Glomerular visceral epithelial cell (primary cell): ENCODE measurements around the gene RAI1.
"Not testable (repeated sequence)": the region's sequence is repeated elsewhere in the genome, so short reads cannot be mapped to it uniquely, and the experiment has no call there.

Experiments
- DNase-seq: peaks from one replicate; pipeline ENCODE4 v3.0.0-alpha.2; 2016; ENCODE audit errors: extremely low spot score

Gene RAI1

GRCh38 chr17:17800504-17801021 lies 119.3 kb downstream of the RAI1 start:
- DNase-seq, result no peak

- DNase-seq, result no peak
Measured at GRCh38 chr17:17801800-17802481, 120.7 kb downstream of the RAI1 start.

- no peak for DNase-seq
Measured at GRCh38 chr17:17804007-17804406, 122.7 kb downstream of the RAI1 start.

GRCh38 chr17:17805575-17805974 lies 124.3 kb downstream of the RAI1 start:
- no peak for DNase-seq

GRCh38 chr17:17806035-17806434 lies 124.8 kb downstream of the RAI1 start:
- DNase-seq, result no peak

- no peak for DNase-seq
Measured at GRCh38 chr17:17806611-17807274, 125.5 kb downstream of the RAI1 start.

GRCh38 chr17:17807440-17807839 lies 126.2 kb downstream of the RAI1 start:
- DNase-seq, result no peak

GRCh38 chr17:17808200-17808599 lies 126.9 kb downstream of the RAI1 start:
- not testable (repeated sequence) for DNase-seq

GRCh38 chr17:17808706-17809432 lies 127.6 kb downstream of the RAI1 start:
- no peak for DNase-seq

- DNase-seq, result no peak
Measured at GRCh38 chr17:17809531-17810083, 128.3 kb downstream of the RAI1 start.

GRCh38 chr17:17810084-17810894 lies 129.0 kb downstream of the RAI1 start:
- no peak for DNase-seq

GRCh38 chr17:17810895-17811248 lies 129.6 kb downstream of the RAI1 start:
- no peak for DNase-seq

GRCh38 chr17:17811381-17812210 lies 130.3 kb downstream of the RAI1 start:
- DNase-seq, result no peak

- peak; percentile 59 for DNase-seq
Measured at GRCh38 chr17:17812211-17813054, 131.2 kb downstream of the RAI1 start.

GRCh38 chr17:17813055-17813724 lies 131.9 kb downstream of the RAI1 start:
- no peak for DNase-seq

GRCh38 chr17:17813725-17814095 lies 132.5 kb downstream of the RAI1 start:
- no peak for DNase-seq

- DNase-seq, result no peak
Measured at GRCh38 chr17:17814162-17815061, 133.2 kb downstream of the RAI1 start.

- DNase-seq, result no peak
Measured at GRCh38 chr17:17815062-17815406, 133.8 kb downstream of the RAI1 start.
